ENCODE results near the gene ZMIZ1.

The ZMIZ1 gene

GRCh38 chr10:79361726-79362397, 293.1 kb downstream of the ZMIZ1 start:
- in situ Hi-C loops (cut with MboI; ENCODE audit: low sequenced_read_pairs): no loop called here

All from hTERT RPE-1 (cell line).